ENCODE measurements around the gene C22orf39.

C22orf39 gene

GRCh38 chr22:19400881-19401280 lies 46.6 kb downstream of the C22orf39 start:
- no peak for DNase-seq (ENCODE audit: low spot score)

GRCh38 chr22:19398652-19399051 lies 48.9 kb downstream of the C22orf39 start:
- DNase-seq (ENCODE audit: low spot score), result no peak

- DNase-seq (ENCODE audit: low spot score), result peak; percentile 67
Observed at GRCh38 chr22:19398206-19398605, 49.3 kb downstream of the C22orf39 start.

DNA sequence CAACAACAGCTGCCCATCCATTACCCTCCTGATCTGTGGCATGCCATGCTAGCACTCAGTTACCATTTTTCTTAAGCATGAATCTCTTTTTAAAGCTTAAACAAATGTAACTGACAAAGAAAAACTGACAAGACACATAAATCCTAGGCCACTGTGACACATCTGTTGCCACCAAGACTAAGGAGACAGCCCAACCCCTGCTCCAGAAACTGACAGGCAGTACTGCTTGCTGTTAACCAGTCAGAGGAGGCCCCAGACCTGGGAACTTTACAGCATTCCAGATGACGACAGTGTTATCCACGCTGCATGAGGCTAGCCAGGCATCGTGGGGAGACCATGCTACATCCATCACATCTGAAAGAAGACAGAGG lies 49.8 kb downstream of the C22orf39 start:
- DNase-seq (ENCODE audit: low spot score), result no peak

GRCh38 chr22:19396934-19397733 lies 50.4 kb downstream of the C22orf39 start:
- DNase-seq (ENCODE audit: low spot score), result no peak

- no peak for DNase-seq (ENCODE audit: low spot score)
Observed at GRCh38 chr22:19396561-19396933, 51.0 kb downstream of the C22orf39 start.

DNA sequence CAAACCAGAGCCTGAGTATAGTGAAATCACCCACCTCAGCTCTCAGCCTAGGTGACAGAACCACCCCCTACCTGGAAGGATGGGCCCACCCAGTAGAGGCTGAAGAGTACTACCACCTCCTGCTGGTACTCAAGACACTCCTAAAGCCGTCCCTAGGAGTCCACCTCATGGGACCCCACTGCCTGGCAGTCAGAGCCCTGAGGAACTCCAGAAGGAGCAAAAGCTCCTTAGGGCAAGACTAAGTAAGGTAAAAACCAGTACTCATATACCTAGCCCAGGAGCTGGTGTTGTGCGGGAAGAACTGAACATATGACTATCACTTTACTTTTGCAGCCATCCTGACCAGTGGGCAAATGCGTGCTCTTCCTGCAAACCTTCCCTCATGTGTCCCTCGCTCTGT lies 52.2 kb downstream of the C22orf39 start:
- no peak for DNase-seq (ENCODE audit: low spot score)

- no peak for DNase-seq (ENCODE audit: low spot score)
Observed at GRCh38 chr22:19394274-19395050, 53.0 kb downstream of the C22orf39 start.

DNA sequence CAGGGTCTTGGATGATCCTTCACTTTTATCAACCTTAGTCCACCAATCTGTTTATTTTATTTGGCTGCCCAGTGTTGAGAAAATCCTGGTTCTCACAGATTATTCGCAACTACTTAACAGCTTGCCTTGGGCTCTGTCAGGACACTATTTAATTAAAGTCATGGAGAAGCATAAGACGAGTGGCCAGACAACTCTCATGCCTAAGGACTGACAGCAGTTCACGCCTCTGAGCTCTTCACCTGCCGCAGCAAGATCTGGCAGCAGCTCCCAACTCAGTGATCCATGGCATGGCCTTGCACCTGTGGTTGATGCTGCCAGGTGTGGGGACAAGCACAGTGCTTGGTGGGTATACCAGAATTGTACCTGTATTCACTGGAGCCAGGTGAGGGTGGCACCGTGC lies 53.8 kb downstream of the C22orf39 start:
- no peak for DNase-seq (ENCODE audit: low spot score)

Data from AG20443 (cell line).